Lower leg skin (tissue), 3 donors: ENCODE measurements around the gene ARL14.

ENCODE experiments used
- CTCF ChIP-seq, 3 donors: fragments of 450-650 bp; IDR thresholded peaks; one replicate each; pipeline ENCODE4 v1.5.1; 2016; ENCODE audit warnings: antibody characterized with exemption in 3 of 3, mild to moderate bottlenecking in 3 of 3, moderate library complexity in 2 of 3
- POLR2A ChIP-seq, 2 donors: fragments of 450-650 bp; IDR thresholded peaks; one replicate each; pipeline ENCODE4 v1.6.1; 2016 to 2017; ENCODE audit warnings: antibody characterized with exemption in 2 of 2, mild to moderate bottlenecking in 1 of 2, moderate library complexity in 1 of 2

GRCh38 chr3:160668454-160668853 is 8.5 kb upstream of the ARL14 start:
- no peak for TF ChIP-seq CTCF (IDR thresholded peaks at IDR 0.05)
- TF ChIP-seq POLR2A (IDR thresholded peaks at IDR 0.05): no peak
